ENCODE measurements around the gene SP140L. TPM values are rescaled to one million over a fixed set of nuclear protein-coding genes. Genes with fewer than 3 reads are reported as not detected.
"Not testable (repeated sequence)": the region's sequence is repeated elsewhere in the genome, so short reads cannot be mapped to it uniquely, and the experiment has no call there.

SP140L gene
- total RNA-seq = 10 to 100 TPM in 1 of 4 donors, 1 to 10 TPM in 3; 6.5 to 18.6 (median 8.4) TPM

DNA sequence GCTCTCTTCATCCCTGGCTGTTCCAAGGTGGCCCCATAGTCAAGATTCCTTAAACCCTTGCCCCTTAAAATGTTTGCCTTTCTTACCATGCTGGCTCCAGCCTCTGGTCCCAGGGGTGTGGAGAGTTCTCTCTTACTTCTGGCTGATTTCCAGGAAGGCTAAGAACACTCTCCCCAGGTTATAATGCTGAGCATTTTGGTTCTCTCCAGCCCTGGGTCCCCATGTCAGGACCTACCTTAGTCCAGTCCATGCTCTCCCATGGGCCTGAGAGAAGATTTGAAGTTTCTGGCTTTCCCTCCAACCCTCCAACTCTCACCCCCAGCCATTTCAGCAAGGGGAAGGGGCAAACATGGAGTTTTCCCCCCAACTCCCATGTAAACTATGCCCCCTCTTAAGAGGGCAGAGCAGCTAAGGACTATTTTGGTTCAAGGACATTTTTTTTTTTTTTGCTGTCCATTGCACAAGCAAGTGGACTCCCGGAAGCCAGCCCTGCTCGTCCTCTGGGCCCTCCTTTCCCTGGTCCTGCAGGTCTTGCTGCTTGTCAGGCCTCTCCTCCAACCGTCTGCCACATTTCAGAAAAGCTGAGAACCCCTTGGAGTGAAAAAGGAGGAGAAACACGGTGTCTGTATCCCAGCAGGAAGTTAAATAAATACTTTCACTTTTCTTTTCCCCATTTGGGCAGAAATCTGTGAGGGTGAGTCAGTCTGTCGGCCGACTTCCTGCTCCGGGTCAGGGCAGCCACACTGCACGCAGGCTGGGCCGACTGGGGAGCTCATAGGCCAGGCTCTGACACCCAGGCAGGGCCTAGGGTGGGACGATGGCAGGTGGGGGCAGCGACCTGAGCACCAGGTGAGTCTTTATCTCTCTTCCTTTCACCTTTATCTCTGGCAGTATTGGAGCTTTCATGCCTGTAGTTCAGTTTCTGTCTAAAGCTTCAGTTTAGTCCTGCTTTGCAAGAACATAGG is at the start of gene SP140L:
Gene SP140L (plus strand): TSS at position 741 of the 965 bp plus-strand sequence. CDS start 77 bp downstream, at position 818.
- intact Hi-C loops (cut with DNase I) = loop anchor here (10.0 kb wide), 1 partner anchor 98 kb away; no protein-coding TSS in a partner anchor
- peak; percentile 51 to 65 for DNase-seq
- H3K27ac ChIP-seq = peak within 1 kb of the TSS; percentile 41 to 62 (median 59)
- peak within 1 kb of the TSS in 2 of 3 donors; percentile 19 to 40 for H3K4me3 ChIP-seq (replicated peaks in 1 of 3)
- H3K27me3 ChIP-seq = no peaks in the 10 kb centered on the region
- WGBS, 2 donors = 14 to 31% methylated on average over 11 of the region's 11 CpGs
- TF ChIP-seq POLR2A (IDR thresholded peaks at IDR 0.05) = no peak
- TF ChIP-seq, protein P1, sequence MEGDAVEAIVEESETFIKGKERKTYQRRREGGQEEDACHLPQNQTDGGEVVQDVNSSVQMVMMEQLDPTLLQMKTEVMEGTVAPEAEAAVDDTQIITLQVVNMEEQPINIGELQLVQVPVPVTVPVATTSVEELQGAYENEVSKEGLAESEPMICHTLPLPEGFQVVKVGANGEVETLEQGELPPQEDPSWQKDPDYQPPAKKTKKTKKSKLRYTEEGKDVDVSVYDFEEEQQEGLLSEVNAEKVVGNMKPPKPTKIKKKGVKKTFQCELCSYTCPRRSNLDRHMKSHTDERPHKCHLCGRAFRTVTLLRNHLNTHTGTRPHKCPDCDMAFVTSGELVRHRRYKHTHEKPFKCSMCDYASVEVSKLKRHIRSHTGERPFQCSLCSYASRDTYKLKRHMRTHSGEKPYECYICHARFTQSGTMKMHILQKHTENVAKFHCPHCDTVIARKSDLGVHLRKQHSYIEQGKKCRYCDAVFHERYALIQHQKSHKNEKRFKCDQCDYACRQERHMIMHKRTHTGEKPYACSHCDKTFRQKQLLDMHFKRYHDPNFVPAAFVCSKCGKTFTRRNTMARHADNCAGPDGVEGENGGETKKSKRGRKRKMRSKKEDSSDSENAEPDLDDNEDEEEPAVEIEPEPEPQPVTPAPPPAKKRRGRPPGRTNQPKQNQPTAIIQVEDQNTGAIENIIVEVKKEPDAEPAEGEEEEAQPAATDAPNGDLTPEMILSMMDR (IDR thresholded peaks at IDR 0.05) = no peak
- no peaks in the 10 kb centered on the region for H3K36me3 ChIP-seq
- no peaks in the 10 kb centered on the region for H3K9me3 ChIP-seq
- H3K4me1 ChIP-seq = peaks cover 9% of the 10 kb centered on the region in 2 donors

DNA sequence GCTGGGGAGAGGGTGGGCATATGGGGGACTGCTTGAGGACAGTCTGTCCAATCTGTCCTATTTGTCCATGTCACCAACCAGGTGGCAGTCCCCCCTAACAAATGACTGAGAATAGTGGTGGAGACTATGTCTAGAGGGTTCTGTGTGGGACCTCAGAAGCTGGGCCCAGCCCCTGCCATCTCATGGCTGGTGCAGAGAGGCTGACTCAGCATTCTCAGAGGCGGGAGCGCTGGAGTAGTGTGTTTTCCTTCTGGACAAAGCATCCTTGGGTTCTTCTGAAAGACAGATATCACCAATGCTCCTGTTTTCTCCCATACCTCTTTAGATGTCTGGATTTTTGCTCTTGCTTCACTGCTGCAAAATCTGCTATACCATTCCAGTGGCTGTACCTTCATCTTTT is 44.1 kb upstream of the SP140L start:
- TF ChIP-seq POLR2A (IDR thresholded peaks at IDR 0.05) = no peak
- TF ChIP-seq, protein P1 (IDR thresholded peaks at IDR 0.05) = no peak
- Histone ChIP-seq H3K27ac (no peak overlapping the region), H3K4me3 (replicated peaks in 1 of 3) (no peak overlapping the region), H3K9me3 (no peaks in the 10 kb centered on the region), H3K27me3 (no peaks in the 10 kb centered on the region), H3K36me3 (no peaks in the 10 kb centered on the region), H3K4me1 (no peaks in the 10 kb centered on the region)
- intact Hi-C loops (cut with DNase I) = no loop called here
- 81 to 86% methylated on average over 2 of the region's 2 CpGs for WGBS, 2 donors
- no peak for DNase-seq

DNA sequence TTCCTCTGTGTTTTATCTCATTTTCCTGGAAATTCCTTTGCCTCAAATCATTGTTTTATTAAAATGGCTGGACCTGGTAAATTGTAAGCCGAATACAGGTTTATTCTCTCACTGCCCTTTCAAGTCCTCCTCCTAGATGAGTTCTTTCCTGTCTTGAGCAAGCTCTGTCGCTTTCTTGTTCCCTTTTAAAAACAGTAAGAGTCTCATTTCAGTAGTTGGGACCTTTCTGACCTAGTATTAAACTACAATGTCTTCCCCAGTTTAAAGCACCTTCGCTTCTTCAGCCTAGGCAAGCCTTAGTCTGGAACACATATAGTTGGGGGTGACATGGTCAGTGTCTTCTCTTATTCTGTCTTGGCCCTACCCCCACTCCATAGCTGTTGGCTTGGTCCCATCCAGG is 40.9 kb upstream of the SP140L start:
- Histone ChIP-seq H3K27me3 (no peaks in the 10 kb centered on the region), H3K4me1 (no peaks in the 10 kb centered on the region), H3K9me3 (no peaks in the 10 kb centered on the region), H3K4me3 (replicated peaks in 1 of 3) (no peak overlapping the region), H3K27ac (no peak overlapping the region), H3K36me3 (no peaks in the 10 kb centered on the region)
- WGBS, 2 donors = 79 to 80% methylated on average over 3 of the region's 3 CpGs
- intact Hi-C loops (cut with DNase I) = no loop called here
- TF ChIP-seq, protein P1 (IDR thresholded peaks at IDR 0.05) = no peak
- no peak for TF ChIP-seq POLR2A (IDR thresholded peaks at IDR 0.05)
- DNase-seq = no peak

DNA sequence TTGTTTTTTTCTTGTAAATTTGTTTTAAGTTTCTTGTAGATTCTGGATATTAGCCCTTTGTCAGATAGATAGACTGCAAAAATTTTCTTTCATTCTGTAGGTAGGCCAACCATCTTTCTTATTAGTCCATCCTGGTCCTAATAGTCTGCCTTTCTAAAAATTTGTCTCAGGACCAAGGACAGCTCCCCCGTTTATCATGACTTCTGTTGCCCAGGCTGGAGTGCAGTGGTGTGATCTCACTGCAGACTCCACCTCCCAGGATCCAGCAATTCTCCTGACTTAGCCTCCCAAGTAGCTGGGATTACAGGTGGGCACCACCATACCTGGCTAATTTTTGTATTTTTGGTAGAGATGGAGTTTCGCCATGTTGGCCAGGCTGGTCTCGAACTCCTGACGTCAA is 37.7 kb upstream of the SP140L start:
- WGBS, 2 donors = 83 to 92% methylated on average over 4 of the region's 4 CpGs
- DNase-seq; H3K27ac ChIP-seq; H3K9me3 ChIP-seq; H3K27me3 ChIP-seq; H3K4me3 ChIP-seq (replicated peaks in 1 of 3); H3K36me3 ChIP-seq; H3K4me1 ChIP-seq; intact Hi-C loops (cut with DNase I): not testable (repeated sequence)

DNA sequence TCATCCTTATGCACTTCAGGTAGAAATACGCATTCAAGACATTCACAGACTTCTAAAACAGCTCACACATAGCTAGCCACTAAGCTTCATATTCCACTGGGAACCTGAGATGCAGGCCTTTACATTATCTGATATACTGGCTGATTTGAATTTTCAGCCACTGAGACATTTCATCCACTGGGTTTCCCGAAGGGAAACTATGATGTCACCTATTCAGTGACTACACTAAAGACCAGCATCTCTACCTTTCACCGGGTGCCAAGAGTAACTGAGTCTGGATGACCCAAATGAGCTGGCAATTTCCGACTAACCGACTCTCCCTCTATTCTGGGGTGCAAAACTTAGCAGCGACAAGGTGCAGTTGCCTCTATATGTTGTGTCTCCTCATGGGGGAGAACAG is 31.8 kb upstream of the SP140L start:
- 91 to 92% methylated on average over 6 of the region's 6 CpGs for WGBS, 2 donors
- DNase-seq = no peak
- Histone ChIP-seq H3K36me3 (no peaks in the 10 kb centered on the region), H3K9me3 (no peaks in the 10 kb centered on the region), H3K27me3 (no peaks in the 10 kb centered on the region), H3K4me1 (no peaks in the 10 kb centered on the region), H3K4me3 (replicated peaks in 1 of 3) (no peak overlapping the region), H3K27ac (no peak overlapping the region)
- intact Hi-C loops (cut with DNase I) = no loop called here
- TF ChIP-seq, protein P1 (IDR thresholded peaks at IDR 0.05) = no peak
- TF ChIP-seq POLR2A (IDR thresholded peaks at IDR 0.05) = no peak

Data from thyroid gland (tissue), 4 donors.